Endothelial cell of umbilical vein (primary cell): ENCODE results near the gene ZNF791. TPM values are rescaled to one million over a fixed set of nuclear protein-coding genes. Genes with fewer than 3 reads are reported as not detected.

ENCODE experiments used
- BruUV-seq: library from RNA; stranded (reverse); fragments of 400-500 nt; replicated peaks from 2 replicates; lab custom pipeline; 2021; lab: Mats Ljungman, UMichigan
- CTCF ChIA-PET: fragments of 300-600, 350-600 bp; sonication (Branson Sonifier 250); formaldehyde crosslinking; loops from one replicate; lab custom pipeline; 2021; ENCODE audit warnings: antibody characterized with exemption, inconsistent platforms; lab: Charles Lee
- POLR2A ChIA-PET: fragments of 300-600, 350-600 bp; sonication (Branson Sonifier 250); formaldehyde crosslinking; loops from one replicate; lab custom pipeline; 2021; ENCODE audit warnings: antibody characterized with exemption, inconsistent platforms; lab: Charles Lee
- DNase-seq: peaks from one replicate; pipeline ENCODE4 v3.0.0-alpha.2; 2011; ENCODE audit warnings: low read depth, low spot score
- FAIRE-seq: peaks from 2 replicates; lab custom pipeline; 2011; peaks lifted over from hg19 to GRCh38; lab: Jason Lieb, UNC
- H2AFZ ChIP-seq: 2 replicates; pipeline ENCODE4 v1.6.0; 2012; ENCODE audit warnings: low read depth, low read length, control low read depth, inconsistent platforms
- H3K27ac ChIP-seq: 2 replicates; pipeline ENCODE4 v1.5.1; 2011; ENCODE audit warnings: low read depth, mild to moderate bottlenecking, control low read depth, low read length, moderate library complexity; ENCODE audit not compliant: insufficient read depth
- H3K27me3 ChIP-seq, 2 experiments: 2 replicates each; pipeline versions ENCODE4 v1.6.0 to v1.6.1; 2011; ENCODE audit warnings: low read length in 2 of 2, mixed read lengths in 1 of 2; ENCODE audit not compliant: control insufficient read depth in 2 of 2, insufficient read depth in 2 of 2
- H3K36me3 ChIP-seq, 2 experiments: 2 replicates in 1 of 2; 3 replicates in 1 of 2; pipeline ENCODE4 v1.5.1; 2011; ENCODE audit warnings: low read length in 2 of 2, mild to moderate bottlenecking in 1 of 2, moderate library complexity in 1 of 2; ENCODE audit not compliant: control insufficient read depth in 2 of 2, insufficient read depth in 2 of 2; ENCODE audit errors: extremely low read depth in 1 of 2
- H3K4me1 ChIP-seq: 3 replicates; pipeline ENCODE4 v1.5.1; 2011; ENCODE audit warnings: mild to moderate bottlenecking, low read length; ENCODE audit not compliant: control insufficient read depth, insufficient read depth; ENCODE audit errors: extremely low read depth
- H3K4me2 ChIP-seq: 2 replicates; pipeline ENCODE4 v1.6.1; 2011; ENCODE audit warnings: low read length, control low read depth, mixed read lengths; ENCODE audit not compliant: insufficient read depth
- H3K4me3 ChIP-seq, 3 experiments: fragments of 200-600 bp in 1 of 3; sonication (generic), shearing (Covaris generic) in 1 of 3; replicated peaks in 1 of 3; 2 replicates each; pipeline ENCODE4 v1.5.1; 2011 to 2016; ENCODE audit warnings: control low read depth in 3 of 3, low read length in 3 of 3, mild to moderate bottlenecking in 2 of 3, inconsistent platforms in 1 of 3, low read depth in 1 of 3, moderate library complexity in 1 of 3; ENCODE audit not compliant: insufficient read depth in 1 of 3
- H3K79me2 ChIP-seq: 2 replicates; pipeline ENCODE4 v1.6.0; 2012; ENCODE audit warnings: low read length, inconsistent platforms; ENCODE audit not compliant: control insufficient read depth, insufficient read depth
- H3K9ac ChIP-seq: replicated peaks from 2 replicates; pipeline ENCODE3; 2011; ENCODE audit warnings: low read length, control low read depth; ENCODE audit not compliant: insufficient read depth; ENCODE audit errors: extremely low read depth
- H3K9me1 ChIP-seq: replicated peaks from 3 replicates; pipeline ENCODE4 v1.6.0; 2011; ENCODE audit warnings: mild to moderate bottlenecking, low read length; ENCODE audit not compliant: control insufficient read depth, insufficient read depth; ENCODE audit errors: extremely low read depth
- H3K9me3 ChIP-seq: replicated peaks from 2 replicates; pipeline ENCODE4 v1.5.1; 2012; ENCODE audit warnings: low read length, inconsistent platforms; ENCODE audit not compliant: control insufficient read depth, insufficient read depth
- H4K20me1 ChIP-seq: replicated peaks from 2 replicates; pipeline ENCODE3; 2011; ENCODE audit warnings: mild to moderate bottlenecking, low read length; ENCODE audit not compliant: control insufficient read depth, insufficient read depth; ENCODE audit errors: extremely low read depth
- EZH2 ChIP-seq: IDR thresholded peaks from 2 replicates; pipeline ENCODE4 v1.6.1; 2012; ENCODE audit warnings: borderline replicate concordance, low read depth, mild to moderate bottlenecking, moderate library complexity, low read length, inconsistent platforms; ENCODE audit not compliant: severe bottlenecking
- FOS ChIP-seq: IDR thresholded peaks from 2 replicates; pipeline ENCODE4 v1.6.1; 2011; ENCODE audit warnings: mild to moderate bottlenecking, low read length, moderate library complexity, borderline replicate concordance; ENCODE audit not compliant: insufficient read depth
- GATA2 ChIP-seq: IDR thresholded peaks from 2 replicates; pipeline ENCODE4 v1.7.0; 2011; ENCODE audit warnings: low read depth, mild to moderate bottlenecking, moderate library complexity, mixed read lengths, low read length; ENCODE audit not compliant: insufficient read length, insufficient read depth
- JUN ChIP-seq: IDR thresholded peaks from 2 replicates; pipeline ENCODE4 v1.6.1; 2011; ENCODE audit warnings: borderline replicate concordance, low read depth; ENCODE audit not compliant: insufficient read length, insufficient read depth
- MYC ChIP-seq: IDR thresholded peaks from one replicate; pipeline ENCODE4 v1.6.1; 2011; ENCODE audit warnings: mild to moderate bottlenecking, low read depth, low read length
- POLR2A ChIP-seq: IDR thresholded peaks from 2 replicates; pipeline ENCODE4 v1.6.1; 2012; ENCODE audit warnings: low read depth, mild to moderate bottlenecking, control low read depth, low read length
- POLR2AphosphoS5 ChIP-seq: IDR thresholded peaks from 2 replicates; pipeline ENCODE4 v1.6.1; 2012; ENCODE audit warnings: low read depth, mild to moderate bottlenecking, control low read depth, low read length, moderate library complexity; ENCODE audit not compliant: insufficient read depth
- dilution Hi-C: fragments of 300-500 bp; cut with MboI; formaldehyde crosslinking; loops from one replicate; pipeline ENCODE4 v1.15.0; 2019; ENCODE audit warnings: low sequenced_read_pairs; ENCODE audit not compliant: extremely low pct_ligation_motif_present
- intact Hi-C: fragments of 100-400 bp; cut with micrococcal nuclease; formaldehyde crosslinking; loops from one replicate; pipeline ENCODE4 v1.10.0; 2022
- polyA plus RNA-seq, 4 experiments: library from polyadenylated mRNA; depleted of rRNA in 3 of 4; stranded (reverse) in 3 of 4; unstranded in 1 of 4; fragments of >200 nt; gene quantifications; 2 replicates each; pipeline versions ENCODE4 v1.2.1 to v1.2.3, GENCODE V29; 2011 to 2012; ENCODE audit warnings: missing spikeins in 1 of 4
- total RNA-seq: library from RNA; stranded (reverse); gene quantifications from 2 replicates; pipeline ENCODE4 v1.2.3, GENCODE V29; 2021
- TF ChIP-seq, protein P1 (sequence below), 2 donors: IDR thresholded peaks; 1 replicate in 1 of 2; 2 replicates in 1 of 2; pipeline ENCODE4 v1.5.1; 2011; ENCODE audit warnings: low read length in 2 of 2, mild to moderate bottlenecking in 2 of 2, moderate library complexity in 2 of 2, control low read depth in 1 of 2, inconsistent platforms in 1 of 2, low read depth in 1 of 2; ENCODE audit not compliant: insufficient read depth in 1 of 2; ENCODE audit errors: extremely low read depth in 1 of 2
- TF ChIP-seq, protein P2 (sequence below): IDR thresholded peaks from 2 replicates; pipeline ENCODE4 v1.6.1; 2011; ENCODE audit not compliant: insufficient read depth, insufficient read length

ZNF791 gene
- total and polyA plus RNA-seq, 2 donors (not counting 3 experiments of a cell fraction or from before 2014, with no cell fraction given): 8.3 to 21.8 TPM

DNA sequence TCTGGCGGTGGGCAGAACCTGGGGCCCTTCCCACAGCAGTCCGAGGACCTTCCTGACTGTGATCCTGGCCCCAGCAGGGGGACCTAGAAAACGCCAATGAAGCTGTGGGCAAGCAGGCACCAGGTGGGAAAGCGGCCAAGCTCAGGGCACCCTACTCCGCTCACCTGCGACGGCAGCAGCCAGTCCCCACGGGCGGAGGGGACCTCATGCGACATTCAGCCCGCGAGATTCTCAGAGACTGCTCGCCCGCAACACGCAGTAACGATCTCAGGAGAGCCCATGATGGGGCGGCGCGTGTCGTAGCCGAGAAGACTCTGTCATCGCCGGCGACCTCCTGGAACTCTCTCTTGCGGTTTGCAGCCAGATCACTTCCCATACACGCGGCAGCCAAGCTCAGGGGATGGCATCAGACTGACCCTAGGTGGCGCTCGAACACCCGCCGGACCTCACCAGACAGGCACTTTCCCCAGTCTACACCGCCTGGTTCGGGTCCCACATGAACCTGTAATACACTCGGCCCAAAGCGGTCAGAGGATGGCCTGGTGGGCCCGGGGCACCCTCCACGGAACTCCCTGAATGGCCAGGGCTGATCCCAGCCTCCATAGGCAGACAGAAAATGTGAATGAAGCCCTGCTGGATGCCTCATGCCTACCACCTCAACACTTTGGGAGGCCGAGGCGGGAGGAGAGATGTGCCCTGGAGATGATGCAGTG, 29.3 kb downstream of the ZNF791 start:
- Histone ChIP-seq H4K20me1 (no peaks in the 10 kb centered on the region), H3K4me1 (no peaks in the 10 kb centered on the region), H3K9me1 (no peaks in the 10 kb centered on the region), H3K9me3 (no peaks in the 10 kb centered on the region), H3K79me2 (no peaks in the 10 kb centered on the region), H2AFZ (peak overlapping the region; percentile 60), H3K4me2 (no peak overlapping the region), H3K27ac (no peak overlapping the region), H3K9ac (no peak overlapping the region), H3K36me3 (no peaks in the 10 kb centered on the region), H3K27me3 (no peaks in the 10 kb centered on the region), H3K4me3 (no peak overlapping the region)
- ChIA-PET POLR2A (no interaction called here), CTCF (interaction anchor here (0.6 to 2.0 kb wide), 20 partner anchors 9 to 716 kb away, joined by 3 to 20 read pairs (median 3); partner anchors contain the start of genes MAN2B1, WDR83, ZNF490 and ZNF791)
- FAIRE-seq: peak; percentile 87
- dilution Hi-C loops: no loop called here
- DNase-seq: peak; percentile 69
- intact Hi-C loops: loop anchor here (2.0 kb wide), 1 partner anchor 27 kb away; the partner anchor contains the start of genes MAN2B1 and WDR83
- no TSS peak for BruUV-seq
- TF ChIP-seq, protein P1, sequence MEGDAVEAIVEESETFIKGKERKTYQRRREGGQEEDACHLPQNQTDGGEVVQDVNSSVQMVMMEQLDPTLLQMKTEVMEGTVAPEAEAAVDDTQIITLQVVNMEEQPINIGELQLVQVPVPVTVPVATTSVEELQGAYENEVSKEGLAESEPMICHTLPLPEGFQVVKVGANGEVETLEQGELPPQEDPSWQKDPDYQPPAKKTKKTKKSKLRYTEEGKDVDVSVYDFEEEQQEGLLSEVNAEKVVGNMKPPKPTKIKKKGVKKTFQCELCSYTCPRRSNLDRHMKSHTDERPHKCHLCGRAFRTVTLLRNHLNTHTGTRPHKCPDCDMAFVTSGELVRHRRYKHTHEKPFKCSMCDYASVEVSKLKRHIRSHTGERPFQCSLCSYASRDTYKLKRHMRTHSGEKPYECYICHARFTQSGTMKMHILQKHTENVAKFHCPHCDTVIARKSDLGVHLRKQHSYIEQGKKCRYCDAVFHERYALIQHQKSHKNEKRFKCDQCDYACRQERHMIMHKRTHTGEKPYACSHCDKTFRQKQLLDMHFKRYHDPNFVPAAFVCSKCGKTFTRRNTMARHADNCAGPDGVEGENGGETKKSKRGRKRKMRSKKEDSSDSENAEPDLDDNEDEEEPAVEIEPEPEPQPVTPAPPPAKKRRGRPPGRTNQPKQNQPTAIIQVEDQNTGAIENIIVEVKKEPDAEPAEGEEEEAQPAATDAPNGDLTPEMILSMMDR (IDR thresholded peaks at IDR 0.05; ENCODE audit: extremely low read depth in 1 of 2, insufficient read depth in 1 of 2, low read depth in 1 of 2, low read length in 2 of 2): peak; percentile 72 to 86
- TF ChIP-seq MYC (peak; percentile 51), POLR2A (no peak)

GRCh38 chr19:12641456-12641855, 30.7 kb downstream of the ZNF791 start:
- Histone ChIP-seq H3K36me3 (no peaks in the 10 kb centered on the region), H3K4me1 (no peaks in the 10 kb centered on the region), H3K4me2 (no peak overlapping the region), H3K9ac (no peak overlapping the region), H3K9me1 (no peaks in the 10 kb centered on the region), H4K20me1 (no peaks in the 10 kb centered on the region), H3K79me2 (no peaks in the 10 kb centered on the region), H3K27ac (no peak overlapping the region), H3K9me3 (no peaks in the 10 kb centered on the region), H2AFZ (no peak overlapping the region), H3K27me3 (no peaks in the 10 kb centered on the region), H3K4me3 (no peak overlapping the region)
- DNase-seq (no peak), FAIRE-seq (no peak)
- no TSS peak for BruUV-seq
- intact Hi-C loops: loop anchor here (2.0 kb wide), 1 partner anchor 25 kb away; the partner anchor contains the start of genes MAN2B1 and WDR83
- POLR2A ChIA-PET: no interaction called here
- dilution Hi-C loops: no loop called here
- CTCF ChIA-PET: interaction anchor here (1.0 kb wide), 1 partner anchor 30 kb away, joined by 4 read pairs; no protein-coding TSS in a partner anchor
- TF ChIP-seq EZH2: no peak
- TF ChIP-seq JUN: no peak
- no peak for TF ChIP-seq POLR2AphosphoS5
- TF ChIP-seq, protein P2, sequence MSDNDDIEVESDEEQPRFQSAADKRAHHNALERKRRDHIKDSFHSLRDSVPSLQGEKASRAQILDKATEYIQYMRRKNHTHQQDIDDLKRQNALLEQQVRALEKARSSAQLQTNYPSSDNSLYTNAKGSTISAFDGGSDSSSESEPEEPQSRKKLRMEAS: no peak
- TF ChIP-seq POLR2A: no peak
- TF ChIP-seq FOS: no peak
- no peak for TF ChIP-seq MYC
- TF ChIP-seq GATA2: no peak
- TF ChIP-seq, protein P1 (IDR thresholded peaks at IDR 0.05; ENCODE audit: extremely low read depth in 1 of 2, insufficient read depth in 1 of 2, low read depth in 1 of 2, low read length in 2 of 2): no peak
